ENCODE results near the gene NCOR1.
"Not testable (repeated sequence)": the region's sequence is repeated elsewhere in the genome, so short reads cannot be mapped to it uniquely, and the experiment has no call there.

NCOR1 gene

GRCh38 chr17:16199093-16199492 is 16.2 kb downstream of the NCOR1 start:
- in situ Hi-C loops (cut with HindIII; ENCODE audit: low sequenced_read_pairs): no loop called here
- no peak for DNase-seq (ENCODE audit: low read depth, low spot score)
- no peak overlapping the region for H3K4me3 ChIP-seq (ENCODE audit: low read depth, low read length)
- TF ChIP-seq, protein P1, sequence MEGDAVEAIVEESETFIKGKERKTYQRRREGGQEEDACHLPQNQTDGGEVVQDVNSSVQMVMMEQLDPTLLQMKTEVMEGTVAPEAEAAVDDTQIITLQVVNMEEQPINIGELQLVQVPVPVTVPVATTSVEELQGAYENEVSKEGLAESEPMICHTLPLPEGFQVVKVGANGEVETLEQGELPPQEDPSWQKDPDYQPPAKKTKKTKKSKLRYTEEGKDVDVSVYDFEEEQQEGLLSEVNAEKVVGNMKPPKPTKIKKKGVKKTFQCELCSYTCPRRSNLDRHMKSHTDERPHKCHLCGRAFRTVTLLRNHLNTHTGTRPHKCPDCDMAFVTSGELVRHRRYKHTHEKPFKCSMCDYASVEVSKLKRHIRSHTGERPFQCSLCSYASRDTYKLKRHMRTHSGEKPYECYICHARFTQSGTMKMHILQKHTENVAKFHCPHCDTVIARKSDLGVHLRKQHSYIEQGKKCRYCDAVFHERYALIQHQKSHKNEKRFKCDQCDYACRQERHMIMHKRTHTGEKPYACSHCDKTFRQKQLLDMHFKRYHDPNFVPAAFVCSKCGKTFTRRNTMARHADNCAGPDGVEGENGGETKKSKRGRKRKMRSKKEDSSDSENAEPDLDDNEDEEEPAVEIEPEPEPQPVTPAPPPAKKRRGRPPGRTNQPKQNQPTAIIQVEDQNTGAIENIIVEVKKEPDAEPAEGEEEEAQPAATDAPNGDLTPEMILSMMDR (IDR thresholded peaks at IDR 0.05; ENCODE audit: low read depth, low read length): no peak

GRCh38 chr17:16197276-16197675 is 18.1 kb downstream of the NCOR1 start:
- in situ Hi-C loops (cut with HindIII; ENCODE audit: low sequenced_read_pairs): no loop called here
- no peak overlapping the region for H3K4me3 ChIP-seq (ENCODE audit: low read depth, low read length)
- TF ChIP-seq, protein P1 (IDR thresholded peaks at IDR 0.05; ENCODE audit: low read depth, low read length): no peak
- no peak for DNase-seq (ENCODE audit: low read depth, low spot score)

- H3K4me3 ChIP-seq (ENCODE audit: low read depth, low read length); DNase-seq (ENCODE audit: low read depth, low spot score); in situ Hi-C loops (cut with HindIII; ENCODE audit: low sequenced_read_pairs): not testable (repeated sequence)
Observed at GRCh38 chr17:16194307-16194835, 21.0 kb downstream of the NCOR1 start.

GRCh38 chr17:16191604-16192003 is 23.7 kb downstream of the NCOR1 start:
- in situ Hi-C loops (cut with HindIII; ENCODE audit: low sequenced_read_pairs): no loop called here
- DNase-seq (ENCODE audit: low read depth, low spot score): no peak
- TF ChIP-seq, protein P1 (IDR thresholded peaks at IDR 0.05; ENCODE audit: low read depth, low read length): no peak
- H3K4me3 ChIP-seq (ENCODE audit: low read depth, low read length): no peak overlapping the region

GRCh38 chr17:16190703-16191360 is 24.5 kb downstream of the NCOR1 start:
- in situ Hi-C loops (cut with HindIII; ENCODE audit: low sequenced_read_pairs): no loop called here
- no peak for DNase-seq (ENCODE audit: low read depth, low spot score)
- H3K4me3 ChIP-seq (ENCODE audit: low read depth, low read length): no peak overlapping the region
- TF ChIP-seq, protein P1 (IDR thresholded peaks at IDR 0.05; ENCODE audit: low read depth, low read length): no peak

DNA sequence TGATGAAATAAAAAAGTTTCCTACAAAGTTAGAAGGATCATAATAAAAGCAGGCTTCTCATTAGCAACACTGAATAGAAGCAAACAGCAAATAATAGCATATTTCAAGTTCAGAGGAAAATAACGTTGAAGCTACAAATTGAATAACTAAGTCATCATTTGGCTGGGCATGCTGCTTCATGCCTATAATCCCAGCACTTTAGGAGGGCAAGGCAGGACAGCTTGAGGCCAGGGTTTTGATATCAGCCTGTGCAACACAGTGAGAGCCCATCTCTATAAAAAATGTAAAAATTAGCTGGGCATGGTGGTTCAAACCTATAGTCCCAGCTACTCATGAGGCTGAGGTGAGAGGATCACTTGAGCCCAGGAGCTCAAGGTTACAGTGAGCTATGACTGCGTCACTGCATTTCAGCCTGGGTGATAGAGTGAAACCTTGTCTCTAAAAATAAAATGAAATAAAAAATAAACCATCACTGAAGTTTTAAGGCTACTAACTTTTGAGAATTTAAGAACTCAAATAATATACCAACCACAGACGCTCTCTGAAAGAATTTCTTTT is 25.5 kb downstream of the NCOR1 start:
- TF ChIP-seq, protein P1 (IDR thresholded peaks at IDR 0.05; ENCODE audit: low read depth, low read length): no peak
- in situ Hi-C loops (cut with HindIII; ENCODE audit: low sequenced_read_pairs): no loop called here
- DNase-seq (ENCODE audit: low read depth, low spot score): no peak
- H3K4me3 ChIP-seq (ENCODE audit: low read depth, low read length): no peak overlapping the region

DNA sequence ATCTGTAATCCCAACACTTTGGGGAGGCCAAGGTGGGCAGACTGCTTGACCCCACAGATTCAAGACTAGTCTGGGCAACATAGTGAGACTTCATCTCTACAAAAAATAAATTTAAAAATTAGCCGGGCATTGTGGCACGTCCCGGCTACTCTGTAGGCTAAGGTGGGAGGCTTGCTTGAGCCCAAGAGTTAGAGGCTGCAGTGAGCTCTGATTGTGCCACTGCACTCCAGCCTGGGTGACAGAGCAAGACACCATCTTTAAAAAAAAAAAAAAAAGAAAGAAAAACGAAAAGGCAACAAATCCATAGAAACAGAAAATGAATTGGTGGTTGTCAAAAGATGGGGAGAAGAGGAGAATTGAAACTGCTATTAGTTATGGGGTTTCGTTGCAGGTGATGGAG is 27.7 kb downstream of the NCOR1 start:
- TF ChIP-seq, protein P1 (IDR thresholded peaks at IDR 0.05; ENCODE audit: low read depth, low read length): no peak
- in situ Hi-C loops (cut with HindIII; ENCODE audit: low sequenced_read_pairs): no loop called here
- no peak overlapping the region for H3K4me3 ChIP-seq (ENCODE audit: low read depth, low read length)
- no peak for DNase-seq (ENCODE audit: low read depth, low spot score)

Measured in astrocyte of the spinal cord (primary cell).